Measurements from ENCODE around the gene SLC23A3. TPM values are rescaled to one million over a fixed set of nuclear protein-coding genes. Genes with fewer than 3 reads are reported as not detected.

SLC23A3 gene
- total RNA-seq, 1 donor from 2014 or later: 1.1 TPM

DNA sequence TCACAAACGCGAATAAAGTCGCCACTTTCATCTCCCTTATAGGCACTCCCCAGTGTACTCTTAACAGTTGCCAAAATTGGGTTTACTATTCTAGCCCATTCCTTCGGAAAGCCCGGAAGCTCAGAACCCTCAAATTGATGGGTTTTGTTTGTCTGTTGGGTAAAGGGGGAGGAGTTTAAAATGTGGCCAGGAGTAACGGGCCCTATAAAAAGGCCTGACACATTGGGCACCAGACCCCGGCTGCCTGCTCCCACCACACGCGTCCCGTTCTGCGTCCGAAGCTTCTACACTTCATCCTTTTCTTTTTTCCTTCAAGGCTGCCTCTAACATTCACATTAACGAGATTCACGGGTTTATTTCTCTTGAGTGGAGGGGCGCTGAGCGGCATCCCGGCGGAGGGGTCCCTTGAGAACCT lies 10.1 kb downstream of the SLC23A3 start:
- Mint-ChIP-seq H3K27ac (ENCODE audit: unreplicated experiment) (peak overlapping the region; percentile 94), H3K4me3 (ENCODE audit: unreplicated experiment) (peak overlapping the region; percentile 90), H3K9me3 (ENCODE audit: unreplicated experiment) (peaks cover 5% of the 10 kb centered on the region), H3K36me3 (ENCODE audit: unreplicated experiment) (no peaks in the 10 kb centered on the region), H3K4me1 (ENCODE audit: low read depth, unreplicated experiment) (peaks cover 8% of the 10 kb centered on the region), H3K27me3 (ENCODE audit: unreplicated experiment) (peaks cover 9% of the 10 kb centered on the region)
- TF ChIP-seq, protein P1, sequence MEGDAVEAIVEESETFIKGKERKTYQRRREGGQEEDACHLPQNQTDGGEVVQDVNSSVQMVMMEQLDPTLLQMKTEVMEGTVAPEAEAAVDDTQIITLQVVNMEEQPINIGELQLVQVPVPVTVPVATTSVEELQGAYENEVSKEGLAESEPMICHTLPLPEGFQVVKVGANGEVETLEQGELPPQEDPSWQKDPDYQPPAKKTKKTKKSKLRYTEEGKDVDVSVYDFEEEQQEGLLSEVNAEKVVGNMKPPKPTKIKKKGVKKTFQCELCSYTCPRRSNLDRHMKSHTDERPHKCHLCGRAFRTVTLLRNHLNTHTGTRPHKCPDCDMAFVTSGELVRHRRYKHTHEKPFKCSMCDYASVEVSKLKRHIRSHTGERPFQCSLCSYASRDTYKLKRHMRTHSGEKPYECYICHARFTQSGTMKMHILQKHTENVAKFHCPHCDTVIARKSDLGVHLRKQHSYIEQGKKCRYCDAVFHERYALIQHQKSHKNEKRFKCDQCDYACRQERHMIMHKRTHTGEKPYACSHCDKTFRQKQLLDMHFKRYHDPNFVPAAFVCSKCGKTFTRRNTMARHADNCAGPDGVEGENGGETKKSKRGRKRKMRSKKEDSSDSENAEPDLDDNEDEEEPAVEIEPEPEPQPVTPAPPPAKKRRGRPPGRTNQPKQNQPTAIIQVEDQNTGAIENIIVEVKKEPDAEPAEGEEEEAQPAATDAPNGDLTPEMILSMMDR (IDR thresholded peaks at IDR 0.05; ENCODE audit: partially characterized antibody, unreplicated experiment): no peak
- DNase-seq: no peak

- H3K9me3 Mint-ChIP-seq (ENCODE audit: unreplicated experiment): peaks cover 5% of the 10 kb centered on the region
- H3K4me1 Mint-ChIP-seq (ENCODE audit: low read depth, unreplicated experiment): peaks cover 8% of the 10 kb centered on the region
- no peak for DNase-seq
- H3K36me3 Mint-ChIP-seq (ENCODE audit: unreplicated experiment): no peaks in the 10 kb centered on the region
- no peak overlapping the region for H3K27ac Mint-ChIP-seq (ENCODE audit: unreplicated experiment)
- peaks cover 9% of the 10 kb centered on the region for H3K27me3 Mint-ChIP-seq (ENCODE audit: unreplicated experiment)
- peak overlapping the region; percentile 48 for H3K4me3 Mint-ChIP-seq (ENCODE audit: unreplicated experiment)
- TF ChIP-seq, protein P1 (IDR thresholded peaks at IDR 0.05; ENCODE audit: partially characterized antibody, unreplicated experiment): no peak
Measured at GRCh38 chr2:219158586-219158985, 11.2 kb downstream of the SLC23A3 start.

DNA sequence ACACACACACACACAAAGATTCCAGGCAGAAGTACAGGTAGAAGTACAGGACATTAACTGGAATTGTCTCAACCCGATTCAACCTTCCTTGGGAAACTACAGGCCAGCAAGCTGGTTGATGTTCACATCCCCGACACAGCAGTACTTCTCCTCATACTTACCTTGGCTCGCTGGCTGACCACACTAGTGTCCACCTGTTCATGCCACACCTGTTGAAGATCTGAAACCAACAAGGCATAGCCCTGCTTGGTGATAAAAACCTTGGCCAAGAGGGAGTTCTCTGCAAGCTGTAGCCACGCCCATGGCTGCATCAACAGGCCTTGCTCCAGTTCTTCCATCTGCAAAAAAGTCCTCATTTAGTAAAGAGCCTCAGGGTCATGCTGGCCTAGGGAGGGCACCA lies 11.8 kb downstream of the SLC23A3 start:
- peaks cover 9% of the 10 kb centered on the region for H3K27me3 Mint-ChIP-seq (ENCODE audit: unreplicated experiment)
- H3K27ac Mint-ChIP-seq (ENCODE audit: unreplicated experiment): no peak overlapping the region
- H3K36me3 Mint-ChIP-seq (ENCODE audit: unreplicated experiment): no peaks in the 10 kb centered on the region
- peaks cover 5% of the 10 kb centered on the region for H3K9me3 Mint-ChIP-seq (ENCODE audit: unreplicated experiment)
- H3K4me1 Mint-ChIP-seq (ENCODE audit: low read depth, unreplicated experiment): peaks cover 8% of the 10 kb centered on the region
- DNase-seq: no peak
- no peak overlapping the region for H3K4me3 Mint-ChIP-seq (ENCODE audit: unreplicated experiment)
- TF ChIP-seq, protein P1 (IDR thresholded peaks at IDR 0.05; ENCODE audit: partially characterized antibody, unreplicated experiment): no peak

DNA sequence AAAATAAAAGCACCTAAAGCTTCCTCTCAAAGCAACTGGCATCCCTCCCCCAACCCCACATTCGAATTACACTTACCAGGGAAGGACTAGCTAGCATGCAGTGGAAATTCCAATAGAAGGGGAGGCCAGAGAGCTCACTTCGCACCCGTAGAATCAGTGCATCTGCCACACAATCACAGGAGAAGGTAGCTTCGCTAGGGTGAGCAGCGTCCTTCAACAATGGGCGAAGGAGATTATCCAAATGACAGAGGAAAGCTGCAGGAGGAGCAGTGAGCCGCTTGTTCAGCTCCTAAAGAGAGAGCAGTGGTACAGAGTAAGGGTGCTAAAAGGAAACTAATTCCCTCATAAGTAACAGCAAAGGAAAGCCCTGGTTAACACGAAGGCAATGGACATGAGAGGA lies 12.4 kb downstream of the SLC23A3 start:
- Mint-ChIP-seq H3K27ac (ENCODE audit: unreplicated experiment) (no peak overlapping the region), H3K27me3 (ENCODE audit: unreplicated experiment) (peaks cover 9% of the 10 kb centered on the region), H3K9me3 (ENCODE audit: unreplicated experiment) (peaks cover 5% of the 10 kb centered on the region), H3K36me3 (ENCODE audit: unreplicated experiment) (no peaks in the 10 kb centered on the region), H3K4me3 (ENCODE audit: unreplicated experiment) (no peak overlapping the region), H3K4me1 (ENCODE audit: low read depth, unreplicated experiment) (peaks cover 8% of the 10 kb centered on the region)
- TF ChIP-seq, protein P1 (IDR thresholded peaks at IDR 0.05; ENCODE audit: partially characterized antibody, unreplicated experiment): no peak
- no peak for DNase-seq

- peaks cover 5% of the 10 kb centered on the region for H3K27me3 Mint-ChIP-seq (ENCODE audit: unreplicated experiment)
Measured at GRCh38 chr2:219155054-219155644, 14.7 kb downstream of the SLC23A3 start.

More at GRCh38 chr2:219155054-219155644, 14.7 kb downstream of the SLC23A3 start:
- peaks cover 8% of the 10 kb centered on the region for H3K4me1 Mint-ChIP-seq (ENCODE audit: low read depth, unreplicated experiment)
- DNase-seq: no peak
- TF ChIP-seq, protein P1 (IDR thresholded peaks at IDR 0.05; ENCODE audit: partially characterized antibody, unreplicated experiment): peak; percentile 87
- H3K9me3 Mint-ChIP-seq (ENCODE audit: unreplicated experiment): peaks cover 3% of the 10 kb centered on the region
- no peak overlapping the region for H3K4me3 Mint-ChIP-seq (ENCODE audit: unreplicated experiment)
- H3K27ac Mint-ChIP-seq (ENCODE audit: unreplicated experiment): no peak overlapping the region
- H3K36me3 Mint-ChIP-seq (ENCODE audit: unreplicated experiment): no peaks in the 10 kb centered on the region
